Hepatocyte (in vitro differentiated cells): ENCODE data around the gene ZBTB7B. TPM values are rescaled to one million over a fixed set of nuclear protein-coding genes. Genes with fewer than 3 reads are reported as not detected.

Experiments used
- DNase-seq: peaks from one replicate; pipeline ENCODE4 v3.0.0-alpha.2; 2016; ENCODE audit warnings: low spot score
- H2AFZ ChIP-seq: fragments of 200-600 bp; sonication (generic); 2 replicates; pipeline ENCODE4 v1.6.0; 2016; ENCODE audit warnings: antibody characterized with exemption, mild to moderate bottlenecking
- H3K27ac ChIP-seq: fragments of 200-600 bp; sonication (generic); 2 replicates; pipeline ENCODE4 v1.5.1; 2016; ENCODE audit warnings: mild to moderate bottlenecking
- H3K27me3 ChIP-seq: fragments of 200-600 bp; sonication (generic); 2 replicates; pipeline ENCODE4 v1.6.1; 2016
- H3K36me3 ChIP-seq: fragments of 200-600 bp; sonication (generic); replicated peaks from 2 replicates; pipeline ENCODE4 v1.5.1; 2016; ENCODE audit warnings: low read depth; ENCODE audit not compliant: insufficient read depth
- H3K4me1 ChIP-seq: fragments of 200-600 bp; sonication (generic); 2 replicates; pipeline ENCODE4 v1.5.1; 2016; ENCODE audit warnings: mild to moderate bottlenecking, moderate library complexity; ENCODE audit not compliant: insufficient read depth
- H3K4me2 ChIP-seq: fragments of 200-600 bp; sonication (generic); 2 replicates; pipeline ENCODE4 v1.6.0; 2016
- H3K4me3 ChIP-seq: fragments of 200-600 bp; sonication (generic); 2 replicates; pipeline ENCODE4 v1.5.1; 2016; ENCODE audit warnings: mild to moderate bottlenecking
- H3K79me2 ChIP-seq: fragments of 200-600 bp; sonication (generic); 2 replicates; pipeline ENCODE4 v1.6.0; 2017; ENCODE audit warnings: mild to moderate bottlenecking
- H3K9me2 ChIP-seq: fragments of 200-600 bp; sonication (generic); replicated peaks from 2 replicates; pipeline ENCODE4 v1.6.0; 2017; ENCODE audit warnings: mild to moderate bottlenecking; ENCODE audit not compliant: insufficient read depth
- H3K9me3 ChIP-seq: fragments of 200-600 bp; sonication (generic); 2 replicates; pipeline ENCODE4 v1.5.1; 2016; ENCODE audit warnings: low read depth, mild to moderate bottlenecking
- H4K20me1 ChIP-seq: fragments of 200-600 bp; sonication (generic); 2 replicates; pipeline ENCODE4 v1.6.0; 2016; ENCODE audit warnings: mild to moderate bottlenecking; ENCODE audit not compliant: insufficient read depth, poor library complexity, severe bottlenecking
- EZH2 ChIP-seq: fragments of 200-600 bp; sonication (generic); IDR thresholded peaks from 2 replicates; pipeline ENCODE4 v1.6.1; 2016; ENCODE audit warnings: antibody characterized with exemption, mild to moderate bottlenecking, borderline replicate concordance
- EZH2phosphoT487 ChIP-seq: fragments of 200-600 bp; sonication (generic); IDR thresholded peaks from one replicate; pipeline ENCODE4 v1.6.1; 2018; ENCODE audit warnings: antibody characterized with exemption, mild to moderate bottlenecking, low read depth, moderate library complexity; ENCODE audit not compliant: unreplicated experiment, severe bottlenecking
- WGBS: methylation state at CpG from one replicate; pipeline ENCODE4 v1.1.6; 2016; ENCODE audit warnings: low lambda C conversion rate; ENCODE audit errors: missing lambda C conversion rate; 5-methylcytosine and 5-hydroxymethylcytosine counted together
- polyA plus RNA-seq: library from polyadenylated mRNA; unstranded; fragments of >200 nt; fragmentation: Nextera tagmentation; extraction: Ambion mirVana; gene quantifications from 2 replicates; pipeline ENCODE4 v1.2.1, GENCODE V29; 2016
- total RNA-seq: library from RNA; depleted of rRNA; stranded (reverse); fragments of >200 nt; gene quantifications from 2 replicates; pipeline ENCODE4 v1.2.3, GENCODE V29; 2014
- TF ChIP-seq, protein P1 (sequence below): fragments of 200-600 bp; sonication (generic); IDR thresholded peaks from 2 replicates; pipeline ENCODE4 v1.5.1; 2016; ENCODE audit warnings: antibody characterized with exemption, mild to moderate bottlenecking; ENCODE audit not compliant: poor library complexity

Gene ZBTB7B
- total and polyA plus RNA-seq, 2 experiments from 2014 or later = 13.3 to 29.2 TPM

DNA sequence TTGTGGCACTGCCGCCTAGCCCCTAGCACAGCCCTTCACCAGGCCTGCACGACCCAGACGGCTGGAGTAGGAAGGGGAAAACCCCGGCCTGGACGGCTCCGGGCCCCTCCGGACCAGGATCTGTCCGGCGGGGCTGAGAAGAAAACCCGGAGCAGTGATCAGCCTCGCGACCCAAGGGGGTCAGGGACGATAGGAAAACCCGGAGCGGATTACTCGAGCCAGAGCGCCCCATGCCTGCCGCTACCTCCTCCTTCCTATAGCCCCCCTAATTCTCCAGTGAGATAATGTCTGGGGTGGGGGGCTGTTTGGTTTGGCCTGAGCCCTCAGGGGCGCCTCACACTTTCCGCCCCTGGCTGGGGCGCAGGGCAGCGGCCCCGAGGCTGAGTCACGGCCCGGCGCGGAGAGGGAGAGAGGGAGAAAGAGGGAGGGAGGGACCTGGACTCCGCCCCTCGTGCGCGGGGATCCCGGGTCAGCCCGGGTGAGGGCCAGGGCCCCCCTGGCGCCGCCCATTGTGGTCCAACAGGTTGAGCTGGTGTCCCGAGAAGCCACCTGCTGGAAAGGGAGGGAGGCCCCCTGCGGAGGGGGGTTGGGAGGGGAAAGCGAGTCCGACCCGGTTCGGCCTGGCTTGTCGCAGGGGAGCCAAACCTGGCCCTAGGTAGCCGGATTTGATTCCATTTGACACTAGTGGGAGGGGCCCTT lies 1.7 kb upstream of the ZBTB7B start:
- H3K36me3 ChIP-seq = no peaks in the 10 kb centered on the region
- WGBS = 2% methylated on average over 40 of the region's 43 CpGs
- peak; percentile 97 for DNase-seq
- H2AFZ ChIP-seq = peak overlapping the region; percentile 51
- no peaks in the 10 kb centered on the region for H3K9me3 ChIP-seq
- no peaks in the 10 kb centered on the region for H3K9me2 ChIP-seq
- H3K4me3 ChIP-seq = peak overlapping the region; percentile 69
- peaks cover 13% of the 10 kb centered on the region for H3K4me1 ChIP-seq
- peaks cover 35% of the 10 kb centered on the region for H3K79me2 ChIP-seq
- TF ChIP-seq EZH2phosphoT487 = no peak
- TF ChIP-seq, protein P1, sequence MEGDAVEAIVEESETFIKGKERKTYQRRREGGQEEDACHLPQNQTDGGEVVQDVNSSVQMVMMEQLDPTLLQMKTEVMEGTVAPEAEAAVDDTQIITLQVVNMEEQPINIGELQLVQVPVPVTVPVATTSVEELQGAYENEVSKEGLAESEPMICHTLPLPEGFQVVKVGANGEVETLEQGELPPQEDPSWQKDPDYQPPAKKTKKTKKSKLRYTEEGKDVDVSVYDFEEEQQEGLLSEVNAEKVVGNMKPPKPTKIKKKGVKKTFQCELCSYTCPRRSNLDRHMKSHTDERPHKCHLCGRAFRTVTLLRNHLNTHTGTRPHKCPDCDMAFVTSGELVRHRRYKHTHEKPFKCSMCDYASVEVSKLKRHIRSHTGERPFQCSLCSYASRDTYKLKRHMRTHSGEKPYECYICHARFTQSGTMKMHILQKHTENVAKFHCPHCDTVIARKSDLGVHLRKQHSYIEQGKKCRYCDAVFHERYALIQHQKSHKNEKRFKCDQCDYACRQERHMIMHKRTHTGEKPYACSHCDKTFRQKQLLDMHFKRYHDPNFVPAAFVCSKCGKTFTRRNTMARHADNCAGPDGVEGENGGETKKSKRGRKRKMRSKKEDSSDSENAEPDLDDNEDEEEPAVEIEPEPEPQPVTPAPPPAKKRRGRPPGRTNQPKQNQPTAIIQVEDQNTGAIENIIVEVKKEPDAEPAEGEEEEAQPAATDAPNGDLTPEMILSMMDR = peak; percentile 2
- peak; percentile 30 for TF ChIP-seq EZH2
- peak overlapping the region; percentile 98 for H3K27ac ChIP-seq
- H3K27me3 ChIP-seq = no peaks in the 10 kb centered on the region
- peak overlapping the region; percentile 92 for H3K4me2 ChIP-seq
- peaks cover 10% of the 10 kb centered on the region for H4K20me1 ChIP-seq

DNA sequence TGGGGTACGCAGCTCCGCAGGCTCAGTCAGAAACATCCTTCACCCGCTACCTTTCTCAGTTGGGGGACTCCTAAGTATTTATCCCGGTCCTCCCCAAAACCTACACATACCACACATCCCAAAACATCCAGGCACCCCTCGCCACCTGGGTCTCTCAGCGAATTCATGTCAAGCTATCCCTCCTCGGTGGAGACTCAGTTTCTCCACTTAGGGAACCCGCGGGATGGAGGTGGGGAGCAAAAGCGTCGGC lies 1.3 kb upstream of the ZBTB7B start:
- Histone ChIP-seq H4K20me1 (peaks cover 10% of the 10 kb centered on the region), H3K4me1 (peaks cover 17% of the 10 kb centered on the region), H3K27me3 (no peaks in the 10 kb centered on the region), H3K4me3 (peak overlapping the region; percentile 69), H2AFZ (peak overlapping the region; percentile 51), H3K9me2 (no peaks in the 10 kb centered on the region), H3K4me2 (peak overlapping the region; percentile 92), H3K79me2 (peaks cover 40% of the 10 kb centered on the region), H3K9me3 (no peaks in the 10 kb centered on the region), H3K27ac (peak overlapping the region; percentile 98), H3K36me3 (no peaks in the 10 kb centered on the region)
- no peak for DNase-seq
- WGBS = under 1% methylated on average over 11 of the region's 11 CpGs
- no peak for TF ChIP-seq EZH2phosphoT487

DNA sequence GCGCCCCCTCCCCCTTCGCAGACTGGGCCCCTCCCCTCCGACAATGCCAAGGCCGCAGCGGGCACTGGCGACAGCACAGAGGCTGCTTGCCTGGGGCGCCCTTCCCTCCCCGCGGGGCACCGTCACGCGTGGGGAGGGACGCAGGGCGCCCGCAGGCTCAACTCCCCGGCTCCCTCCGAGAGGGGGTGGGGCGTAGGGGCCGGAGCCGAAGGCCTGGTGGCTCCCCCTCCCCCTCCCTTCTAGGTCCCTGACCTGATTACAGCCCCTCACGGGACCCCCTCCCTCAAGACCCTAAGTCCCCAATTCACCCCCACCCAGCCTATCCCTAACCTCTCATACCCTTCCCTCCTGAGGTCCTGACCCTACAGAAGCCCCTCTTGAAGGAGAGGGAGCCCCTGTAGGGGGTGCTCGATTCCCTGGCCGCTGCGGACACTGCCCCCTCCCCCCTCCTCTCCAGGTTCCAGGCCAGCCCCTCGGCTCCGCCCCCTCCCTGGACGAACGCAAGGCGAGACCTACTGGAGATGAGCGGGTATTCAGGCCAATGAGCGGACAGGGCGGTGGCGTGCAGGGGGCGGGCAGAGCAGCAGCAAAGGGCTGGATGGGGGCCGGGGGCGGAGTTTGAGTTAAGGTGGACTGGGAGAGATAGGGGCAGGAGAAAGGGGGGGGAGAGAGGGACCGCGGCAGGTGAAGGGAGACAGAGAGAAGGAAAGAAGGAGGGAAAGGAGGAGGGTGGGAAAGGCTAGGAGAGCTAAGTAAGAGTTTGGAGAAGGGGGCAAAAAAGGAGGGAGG lies 733 bp upstream of the ZBTB7B start:
- peak overlapping the region; percentile 51 for H2AFZ ChIP-seq
- peak overlapping the region; percentile 98 for H3K27ac ChIP-seq
- peaks cover 45% of the 10 kb centered on the region for H3K79me2 ChIP-seq
- no peaks in the 10 kb centered on the region for H3K27me3 ChIP-seq
- H4K20me1 ChIP-seq = peaks cover 10% of the 10 kb centered on the region
- TF ChIP-seq EZH2 = no peak
- no peak for TF ChIP-seq EZH2phosphoT487
- TF ChIP-seq, protein P1 = peak; percentile 57
- H3K4me1 ChIP-seq = peaks cover 17% of the 10 kb centered on the region
- H3K4me3 ChIP-seq = peak overlapping the region; percentile 69
- peak; percentile 99 for DNase-seq
- no peaks in the 10 kb centered on the region for H3K36me3 ChIP-seq
- no peaks in the 10 kb centered on the region for H3K9me2 ChIP-seq
- WGBS = 0% methylated on average over 20 of the region's 38 CpGs
- H3K9me3 ChIP-seq = no peaks in the 10 kb centered on the region
- H3K4me2 ChIP-seq = peak overlapping the region; percentile 95

DNA sequence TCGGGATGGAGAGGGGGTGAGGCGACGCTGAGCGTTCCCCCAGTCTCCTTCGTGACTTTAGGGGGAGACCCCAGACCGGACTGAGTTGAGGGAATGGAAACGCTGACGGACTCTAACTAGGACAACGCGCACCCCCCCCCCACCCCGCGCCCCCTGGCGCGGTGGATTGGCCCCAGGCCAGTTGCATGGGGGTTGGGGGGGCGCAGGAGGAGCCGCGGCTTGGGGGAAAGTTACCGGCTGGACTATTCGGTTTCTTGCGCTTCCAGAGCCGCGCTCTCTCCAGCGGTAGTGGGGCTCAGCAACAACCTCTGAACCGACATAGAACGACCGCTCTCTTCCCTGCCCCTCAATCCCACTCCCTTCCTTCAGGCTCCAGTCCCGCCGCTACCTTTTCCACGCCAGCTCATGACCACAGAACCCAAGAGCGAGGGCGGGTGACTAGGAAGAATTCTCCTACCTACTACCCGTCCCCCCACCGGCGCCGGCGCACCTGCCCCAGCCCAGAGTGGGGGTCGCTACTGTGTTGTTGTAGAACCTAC lies 694 bp downstream of the ZBTB7B start:
- H3K36me3 ChIP-seq = no peaks in the 10 kb centered on the region
- DNase-seq = peak; percentile 63
- no peak for TF ChIP-seq EZH2
- TF ChIP-seq, protein P1 = no peak
- TF ChIP-seq EZH2phosphoT487 = no peak
- peak overlapping the region; percentile 41 for H2AFZ ChIP-seq
- H3K4me2 ChIP-seq = peak overlapping the region; percentile 95
- no peaks in the 10 kb centered on the region for H3K9me2 ChIP-seq
- H4K20me1 ChIP-seq = peaks cover 10% of the 10 kb centered on the region
- peak overlapping the region; percentile 92 for H3K27ac ChIP-seq
- no peaks in the 10 kb centered on the region for H3K27me3 ChIP-seq
- 2% methylated on average over 26 of the region's 37 CpGs for WGBS
- peak overlapping the region; percentile 94 for H3K4me3 ChIP-seq
- H3K9me3 ChIP-seq = no peaks in the 10 kb centered on the region
- peaks cover 22% of the 10 kb centered on the region for H3K4me1 ChIP-seq
- peaks cover 59% of the 10 kb centered on the region for H3K79me2 ChIP-seq
